Hepatocyte (in vitro differentiated cells): ENCODE measurements around the gene IGF2BP3.

Source experiments
- EZH2phosphoT487 ChIP-seq: fragments of 200-600 bp; sonication (generic); IDR thresholded peaks from one replicate; pipeline ENCODE4 v1.6.1; 2018; ENCODE audit warnings: antibody characterized with exemption, mild to moderate bottlenecking, low read depth, moderate library complexity; ENCODE audit not compliant: unreplicated experiment, severe bottlenecking
- TF ChIP-seq, protein P1 (sequence below): fragments of 200-600 bp; sonication (generic); IDR thresholded peaks from 2 replicates; pipeline ENCODE4 v1.5.1; 2016; ENCODE audit warnings: antibody characterized with exemption, mild to moderate bottlenecking; ENCODE audit not compliant: poor library complexity

DNA sequence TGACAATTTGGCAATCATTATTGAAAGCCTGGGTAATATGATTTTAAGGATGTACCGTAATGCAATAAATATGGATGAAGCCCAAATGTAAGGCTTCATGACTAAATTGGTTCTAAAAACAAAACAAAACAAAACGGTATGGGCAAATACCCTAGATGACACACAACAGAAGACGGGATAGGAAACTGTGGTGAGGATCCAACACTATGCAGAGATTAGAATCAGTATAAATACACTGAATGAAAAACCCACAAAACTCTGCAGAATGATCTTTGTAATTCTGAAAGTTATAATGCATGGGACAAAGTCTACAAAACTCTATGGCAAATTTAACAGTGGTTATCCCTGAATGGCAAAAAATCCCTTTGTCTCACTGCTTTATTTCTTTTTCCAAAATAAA is 113.6 kb downstream of the IGF2BP3 start:
- TF ChIP-seq, protein P1, sequence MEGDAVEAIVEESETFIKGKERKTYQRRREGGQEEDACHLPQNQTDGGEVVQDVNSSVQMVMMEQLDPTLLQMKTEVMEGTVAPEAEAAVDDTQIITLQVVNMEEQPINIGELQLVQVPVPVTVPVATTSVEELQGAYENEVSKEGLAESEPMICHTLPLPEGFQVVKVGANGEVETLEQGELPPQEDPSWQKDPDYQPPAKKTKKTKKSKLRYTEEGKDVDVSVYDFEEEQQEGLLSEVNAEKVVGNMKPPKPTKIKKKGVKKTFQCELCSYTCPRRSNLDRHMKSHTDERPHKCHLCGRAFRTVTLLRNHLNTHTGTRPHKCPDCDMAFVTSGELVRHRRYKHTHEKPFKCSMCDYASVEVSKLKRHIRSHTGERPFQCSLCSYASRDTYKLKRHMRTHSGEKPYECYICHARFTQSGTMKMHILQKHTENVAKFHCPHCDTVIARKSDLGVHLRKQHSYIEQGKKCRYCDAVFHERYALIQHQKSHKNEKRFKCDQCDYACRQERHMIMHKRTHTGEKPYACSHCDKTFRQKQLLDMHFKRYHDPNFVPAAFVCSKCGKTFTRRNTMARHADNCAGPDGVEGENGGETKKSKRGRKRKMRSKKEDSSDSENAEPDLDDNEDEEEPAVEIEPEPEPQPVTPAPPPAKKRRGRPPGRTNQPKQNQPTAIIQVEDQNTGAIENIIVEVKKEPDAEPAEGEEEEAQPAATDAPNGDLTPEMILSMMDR: no peak
- TF ChIP-seq EZH2phosphoT487: no peak
